SKM-1 treated with dmso at 0.1 percent for 144 hours (cell line): Measurements from ENCODE around the gene CHN2.

ENCODE experiments used
- DNase-seq: peaks from one replicate; lab custom pipeline; 2025; ENCODE audit not compliant: unreplicated experiment; lab: John Stamatoyannopoulos, UW

Gene CHN2

DNA sequence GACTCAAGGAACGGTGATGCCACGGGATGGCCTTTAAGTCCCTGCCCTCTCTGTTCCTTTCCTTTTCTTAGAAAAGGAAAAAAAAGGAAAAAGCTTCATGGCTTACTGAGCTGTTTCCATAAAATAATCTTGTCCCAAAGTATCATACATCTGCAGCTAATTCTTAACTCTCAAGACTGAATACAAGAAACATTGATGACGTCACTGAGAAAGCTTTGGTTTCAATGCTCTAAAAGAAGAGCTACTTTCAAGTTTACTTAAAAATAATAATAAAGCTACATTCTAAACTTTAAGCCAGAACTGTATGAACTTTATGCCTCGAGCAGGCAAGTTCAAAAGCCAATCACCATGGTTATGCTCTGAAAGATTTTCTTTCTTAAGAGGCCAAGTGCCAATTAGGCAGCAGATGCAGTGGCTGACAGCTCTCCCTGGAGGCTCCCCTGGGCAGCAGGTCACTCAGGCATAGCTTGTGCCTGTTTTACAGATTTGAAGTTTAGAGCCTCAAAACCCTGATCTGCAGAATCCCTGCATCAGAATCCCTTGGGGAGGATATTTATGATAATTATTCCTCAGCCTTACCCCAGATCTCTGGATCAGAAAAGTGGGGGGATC is 165.0 kb downstream of the CHN2 start:
- DNase-seq = no peak

DNA sequence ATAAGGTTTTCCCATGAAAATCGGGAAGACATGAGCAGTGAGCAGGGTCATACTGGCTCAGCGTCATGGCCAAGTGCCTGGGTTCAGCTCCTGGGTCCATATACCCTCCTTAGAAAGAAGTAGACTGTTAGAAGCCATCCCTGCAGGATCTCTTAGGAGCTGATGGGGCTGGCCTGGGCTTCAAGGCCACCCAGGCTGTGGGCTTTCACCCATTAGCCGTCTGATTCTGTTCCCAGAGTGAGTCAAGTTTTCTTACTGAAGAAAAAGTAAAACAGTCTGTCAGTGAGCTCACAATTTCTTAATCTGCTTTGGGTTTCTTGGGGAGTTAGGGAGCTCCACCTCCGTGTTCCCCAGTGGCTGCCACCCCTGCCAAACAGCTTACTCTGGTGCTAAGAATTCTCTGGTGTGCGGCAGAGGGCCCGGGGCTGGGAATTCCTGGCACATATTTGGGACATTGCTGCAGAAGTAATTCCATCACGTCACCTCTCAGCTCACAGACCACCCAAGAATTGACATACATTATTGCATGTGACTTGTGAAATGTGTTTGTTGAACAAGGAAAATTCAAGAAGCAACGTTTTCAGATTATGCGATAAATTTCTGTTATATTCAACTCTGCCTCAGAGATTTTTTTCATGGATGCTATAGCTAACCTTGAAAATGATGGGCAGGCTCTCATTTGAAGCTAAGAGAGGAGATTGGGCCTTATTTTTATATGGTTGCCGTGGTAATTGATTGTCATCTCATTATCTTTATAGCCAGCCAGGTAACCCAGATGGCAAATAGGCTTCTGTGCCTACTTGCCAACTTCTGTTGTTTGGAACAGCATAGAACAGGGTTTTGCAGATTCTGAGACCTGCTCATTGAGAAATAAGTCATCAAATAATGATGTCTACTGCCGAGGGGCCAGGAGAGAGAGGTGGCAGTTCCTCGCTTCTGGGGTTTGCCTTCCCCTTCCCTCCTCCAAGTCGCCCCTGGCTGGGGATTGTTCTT is 166.4 kb downstream of the CHN2 start:
- DNase-seq = no peak

DNA sequence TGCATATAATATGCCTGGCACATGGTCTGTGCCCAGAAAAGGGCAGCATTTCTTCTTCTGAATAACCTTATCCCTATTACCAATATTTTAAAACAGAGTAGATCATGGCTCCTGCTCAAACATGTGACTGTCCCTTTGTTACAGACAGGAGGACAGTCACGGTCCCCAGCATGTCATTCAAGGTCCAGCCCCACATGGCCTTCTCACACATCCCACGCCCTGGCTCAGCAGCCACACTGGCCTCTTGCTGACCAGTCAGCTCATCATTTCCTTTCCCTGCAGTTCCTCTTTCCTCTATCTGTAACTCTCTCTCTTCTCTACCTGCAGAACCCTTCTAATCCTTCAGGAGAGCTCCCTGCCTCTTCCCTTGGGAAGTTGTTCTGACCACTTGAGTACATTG is 167.8 kb downstream of the CHN2 start:
- DNase-seq = no peak

DNA sequence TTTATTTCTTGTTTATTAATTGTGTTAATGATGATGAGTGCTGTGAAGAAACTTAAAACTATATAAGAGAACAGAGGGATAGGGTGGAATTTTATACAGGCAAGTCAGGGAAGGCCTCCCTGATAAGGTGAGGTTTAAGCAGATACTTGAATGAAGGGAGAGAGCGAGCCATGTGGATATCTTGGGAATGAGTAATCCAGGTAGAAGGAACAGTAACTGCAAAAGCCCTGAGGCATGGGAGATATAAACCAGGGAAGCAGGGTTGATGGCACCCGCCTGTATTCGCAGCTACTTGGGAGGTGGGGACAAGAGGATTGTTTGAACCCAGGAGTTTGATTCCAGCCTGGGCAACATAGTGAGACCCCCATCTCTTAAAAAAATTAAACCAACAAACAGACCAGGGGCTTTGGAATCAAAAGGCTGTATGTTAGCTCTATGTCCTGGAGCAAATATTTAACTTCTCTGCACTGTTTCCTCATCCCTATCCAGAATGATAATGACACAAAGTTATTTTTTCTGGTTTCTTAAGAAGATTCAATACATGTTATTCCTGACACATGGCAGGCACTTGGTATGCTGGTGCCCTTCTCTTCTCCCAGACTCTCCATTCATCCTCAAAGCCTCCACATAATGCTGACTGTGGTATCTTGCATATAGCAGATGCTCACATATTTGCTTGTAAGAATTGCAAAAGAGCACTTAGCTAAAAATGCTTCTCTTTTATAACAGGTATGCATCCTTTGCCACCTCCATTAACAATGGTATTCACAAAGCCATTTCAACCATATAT is 169.3 kb downstream of the CHN2 start:
- DNase-seq = no peak

DNA sequence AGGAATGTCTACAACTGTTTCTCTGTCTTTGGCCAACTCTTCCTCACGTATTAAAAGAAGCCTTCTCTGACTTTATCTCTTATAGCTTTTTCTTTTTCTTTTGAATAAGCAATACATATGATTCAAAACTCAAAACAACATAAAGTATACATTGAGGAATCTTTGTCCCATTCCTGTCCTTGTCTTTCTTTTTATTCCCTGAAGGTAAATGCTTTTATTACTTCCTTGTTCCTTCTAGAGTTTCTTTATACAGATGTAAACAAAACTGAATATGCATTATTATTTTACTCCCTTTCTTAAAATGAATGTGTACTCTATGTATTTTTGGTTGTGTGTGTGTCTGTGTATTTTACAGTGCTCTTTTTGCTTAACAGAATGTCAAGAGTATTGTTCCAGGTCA is 170.1 kb downstream of the CHN2 start:
- DNase-seq = no peak

DNA sequence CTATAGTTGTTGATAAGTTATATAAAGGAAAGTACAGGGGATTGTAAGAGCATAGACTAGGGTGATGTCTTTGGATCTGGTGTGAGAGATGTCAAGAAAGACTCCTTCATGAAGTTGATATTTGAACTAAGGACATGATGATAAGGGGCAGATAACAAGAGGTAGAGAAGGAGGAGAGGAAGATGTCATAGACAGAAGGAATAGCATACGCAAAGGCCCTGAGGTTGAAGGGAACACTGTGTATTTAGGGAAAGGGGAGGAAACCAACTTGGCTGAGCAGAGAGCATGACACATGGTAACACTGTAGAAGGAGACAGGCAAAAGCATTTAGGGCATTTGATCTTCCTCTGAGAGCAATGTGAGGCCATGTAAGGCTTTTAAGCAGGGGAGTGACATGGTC is 170.8 kb downstream of the CHN2 start:
- DNase-seq = no peak

DNA sequence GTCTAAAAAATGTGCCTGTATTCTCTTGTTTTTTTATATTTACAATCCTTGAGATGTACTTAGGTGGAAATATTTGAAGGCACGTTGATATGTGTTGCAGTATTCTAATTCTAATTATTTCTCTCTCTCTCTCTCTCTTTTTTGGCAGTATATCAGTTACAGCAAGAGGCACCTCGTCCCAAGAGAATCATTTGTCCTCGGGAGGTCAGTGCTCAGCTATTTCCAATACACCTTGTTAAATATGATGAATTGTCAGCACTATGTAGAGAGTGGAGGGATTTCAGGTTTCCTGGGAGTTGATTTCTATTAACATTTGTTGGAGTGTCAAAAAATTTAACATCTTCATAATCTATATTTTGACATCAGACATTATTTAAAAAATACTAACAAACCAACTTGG is 173.2 kb downstream of the CHN2 start:
- no peak for DNase-seq

DNA sequence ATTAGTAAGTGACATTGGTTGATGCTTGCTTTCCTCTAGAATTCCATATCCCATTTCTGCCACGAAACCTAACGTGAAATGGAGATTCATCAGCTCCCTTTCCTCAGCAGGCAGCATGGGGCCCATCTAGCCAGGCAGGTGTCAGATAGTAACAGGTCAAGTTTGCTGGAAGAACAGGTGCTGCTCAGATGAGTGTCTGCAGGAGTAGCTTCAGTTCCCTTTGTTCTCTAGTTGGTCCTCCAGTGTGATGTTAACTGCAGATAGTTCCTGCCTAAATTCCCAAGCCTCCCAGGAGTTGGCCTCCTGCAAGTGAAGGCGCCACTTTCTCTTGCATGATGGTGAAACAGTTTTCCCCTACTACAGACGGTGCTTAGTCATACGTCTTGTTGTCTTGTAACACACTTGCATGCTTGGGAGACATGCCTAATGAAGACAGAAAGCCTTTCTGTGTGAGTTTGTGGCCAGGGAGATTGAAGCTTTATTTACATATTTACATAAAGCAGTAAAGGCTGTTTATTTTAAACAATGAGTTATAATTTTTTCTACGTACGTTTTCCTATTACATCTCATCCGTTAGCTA is 175.4 kb downstream of the CHN2 start:
- no peak for DNase-seq

DNA sequence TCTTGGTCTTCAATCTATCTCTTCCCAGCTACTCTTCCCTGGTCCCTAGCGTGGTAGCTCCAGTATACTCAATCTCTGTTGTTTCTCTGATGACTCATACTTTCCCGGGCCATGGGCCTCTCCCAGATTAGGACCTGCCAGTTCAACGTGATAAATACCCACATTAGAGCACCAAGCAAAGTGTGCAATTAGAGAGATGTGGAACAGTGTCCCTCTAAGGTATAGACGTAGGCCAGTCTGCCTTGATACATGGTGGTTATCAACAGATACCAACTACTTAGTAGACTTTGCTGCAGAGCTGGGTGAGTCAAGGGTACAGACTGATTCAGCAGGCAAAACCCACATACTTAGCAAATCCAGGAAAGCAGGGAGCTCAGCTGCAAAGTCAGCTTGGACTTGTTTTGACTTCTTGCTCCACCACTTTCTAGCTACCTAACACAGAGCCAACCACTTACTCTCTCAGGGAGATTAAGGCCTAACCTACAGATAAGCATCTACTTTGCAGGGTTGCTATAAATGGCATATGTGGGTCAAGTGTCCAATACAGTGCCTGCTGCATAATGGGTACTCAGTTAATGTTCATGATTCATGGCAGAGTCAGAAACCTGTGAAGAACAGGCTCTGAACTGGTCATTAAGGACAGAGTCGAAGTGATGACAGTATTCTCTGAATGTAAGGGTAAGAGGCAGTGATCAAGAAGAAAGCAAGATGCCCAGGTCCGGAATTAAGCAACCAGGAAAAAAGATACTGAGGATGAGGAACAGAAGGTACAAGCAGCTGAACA is 176.1 kb downstream of the CHN2 start:
- no peak for DNase-seq

DNA sequence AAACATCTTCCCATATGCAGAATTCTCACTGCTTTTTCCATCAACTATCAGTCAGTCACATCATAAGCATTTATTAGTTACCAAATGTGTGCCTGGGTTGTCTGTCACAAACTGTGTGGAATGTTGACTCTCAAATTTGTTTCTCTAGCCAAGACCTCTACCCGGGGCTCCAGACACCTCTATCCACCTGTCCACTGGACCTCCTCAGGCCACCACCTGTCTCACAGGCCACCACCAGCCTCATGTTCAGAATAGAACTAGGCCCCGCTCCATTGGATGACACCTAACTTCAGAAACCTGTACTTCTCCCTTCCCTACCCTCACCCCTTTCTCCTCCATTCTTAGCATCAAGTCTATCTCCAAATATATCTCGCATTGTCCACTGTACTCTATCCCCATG is 176.9 kb downstream of the CHN2 start:
- no peak for DNase-seq

DNA sequence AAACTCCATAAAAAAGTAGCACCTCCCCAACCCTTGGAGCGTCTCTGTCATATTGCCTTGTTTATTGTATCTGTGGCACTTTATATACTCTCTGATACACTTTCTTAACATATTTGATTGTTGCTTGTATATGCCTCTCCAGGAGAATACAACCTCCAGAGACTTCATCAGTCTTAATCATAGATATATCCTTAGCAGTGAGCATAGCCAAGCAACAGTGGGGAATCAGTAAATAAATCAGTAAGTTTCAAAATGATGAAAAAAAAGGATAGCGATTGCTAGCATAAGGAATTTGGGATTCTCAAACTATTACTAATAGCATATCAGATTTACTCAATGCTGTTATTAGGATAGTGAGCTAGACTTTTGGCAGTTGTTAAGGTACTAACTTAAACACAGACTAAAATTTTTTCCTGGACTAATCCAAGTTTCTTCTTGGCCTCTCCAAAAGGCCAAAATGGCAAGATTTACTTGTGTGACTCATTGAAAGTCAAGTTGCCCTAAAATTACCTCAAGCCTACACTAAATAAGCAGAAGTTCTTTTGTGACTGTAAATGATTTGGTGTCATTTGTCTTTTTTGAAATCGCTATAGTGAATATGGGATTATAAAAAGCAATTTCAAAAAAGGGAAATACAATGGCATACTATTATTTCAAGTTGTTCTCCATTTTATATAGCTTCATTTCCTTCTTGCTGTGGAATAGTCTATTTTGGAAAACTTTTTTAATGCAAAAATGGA is 177.9 kb downstream of the CHN2 start:
- no peak for DNase-seq

DNA sequence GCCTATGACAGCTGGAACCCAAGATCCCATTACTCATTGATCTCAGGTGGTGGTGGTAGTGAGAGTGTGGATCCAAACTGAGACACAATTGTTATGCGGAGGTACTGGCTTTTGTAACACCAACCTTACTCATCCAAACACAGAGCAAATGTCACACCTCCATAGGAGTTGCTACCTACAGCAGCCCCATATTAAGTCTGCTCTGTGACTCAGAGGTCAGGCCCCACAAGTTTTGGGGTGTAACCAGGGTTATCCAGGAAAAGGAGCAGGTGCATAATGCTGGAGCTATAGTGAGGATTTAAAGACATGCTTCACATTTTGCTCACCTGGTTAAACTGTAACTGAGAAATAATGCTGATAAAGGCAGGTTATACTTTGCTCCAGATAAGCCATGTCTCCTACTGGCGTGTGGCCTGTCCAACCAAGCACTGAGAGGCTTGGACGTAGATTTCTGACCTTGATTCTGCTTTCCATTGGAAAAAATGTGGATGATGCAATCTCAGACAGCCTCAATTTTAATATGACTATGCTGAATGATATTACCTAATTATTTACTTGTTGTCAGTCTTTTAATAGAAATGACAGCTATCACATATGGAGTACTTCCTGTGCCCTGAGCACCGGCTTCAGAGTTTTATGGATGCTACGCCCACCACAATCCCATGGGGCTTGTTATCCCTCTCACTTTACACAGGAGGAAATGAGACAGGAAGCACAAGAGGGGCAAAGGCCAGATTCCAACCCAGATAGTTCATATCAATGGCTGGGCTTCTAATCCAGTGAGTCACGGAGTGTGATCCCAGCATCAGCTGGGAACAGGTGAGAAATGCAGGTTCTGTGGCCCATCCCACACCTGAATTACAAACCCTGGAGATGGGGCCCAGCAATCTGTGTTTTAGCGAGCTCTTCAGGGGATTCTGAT is 181.3 kb downstream of the CHN2 start:
- DNase-seq = no peak

DNA sequence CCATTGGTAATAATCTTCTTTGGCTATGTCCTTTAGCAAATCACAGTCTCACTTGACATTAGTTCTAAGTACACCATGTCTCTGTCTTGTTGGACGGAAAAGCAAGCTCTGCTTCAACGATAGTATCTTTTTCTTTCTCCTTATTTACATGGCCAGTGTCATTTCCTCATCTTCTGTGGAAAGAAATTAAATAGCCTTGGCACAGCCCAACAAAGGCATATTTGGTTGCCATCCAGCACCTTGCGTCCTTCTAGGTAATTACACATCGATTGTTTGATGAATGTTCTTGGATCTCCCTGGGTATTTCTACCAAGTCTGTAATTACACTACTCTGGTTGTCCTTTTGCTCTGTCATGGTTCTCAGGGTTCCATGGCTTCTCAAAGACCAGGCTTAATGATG is 183.1 kb downstream of the CHN2 start:
- DNase-seq = no peak

DNA sequence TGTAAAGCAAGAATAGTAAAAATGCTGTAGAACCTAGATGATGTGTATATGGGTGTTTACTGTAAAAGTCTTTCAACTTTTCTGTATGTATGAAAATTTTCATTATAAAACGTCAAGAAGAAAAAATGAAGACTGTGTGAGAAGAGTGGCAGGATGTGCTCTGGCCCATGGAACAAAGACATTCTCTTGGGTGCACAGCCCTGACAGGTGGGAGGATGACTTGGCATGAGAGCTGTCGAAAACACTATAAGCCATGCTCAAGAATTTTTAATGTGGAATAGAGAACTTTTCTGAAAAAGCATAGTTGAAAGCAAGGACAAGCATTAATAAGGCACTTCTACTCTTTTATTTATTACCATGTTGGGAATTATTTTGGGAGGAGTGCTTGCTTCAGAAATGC is 185.0 kb downstream of the CHN2 start:
- no peak for DNase-seq

DNA sequence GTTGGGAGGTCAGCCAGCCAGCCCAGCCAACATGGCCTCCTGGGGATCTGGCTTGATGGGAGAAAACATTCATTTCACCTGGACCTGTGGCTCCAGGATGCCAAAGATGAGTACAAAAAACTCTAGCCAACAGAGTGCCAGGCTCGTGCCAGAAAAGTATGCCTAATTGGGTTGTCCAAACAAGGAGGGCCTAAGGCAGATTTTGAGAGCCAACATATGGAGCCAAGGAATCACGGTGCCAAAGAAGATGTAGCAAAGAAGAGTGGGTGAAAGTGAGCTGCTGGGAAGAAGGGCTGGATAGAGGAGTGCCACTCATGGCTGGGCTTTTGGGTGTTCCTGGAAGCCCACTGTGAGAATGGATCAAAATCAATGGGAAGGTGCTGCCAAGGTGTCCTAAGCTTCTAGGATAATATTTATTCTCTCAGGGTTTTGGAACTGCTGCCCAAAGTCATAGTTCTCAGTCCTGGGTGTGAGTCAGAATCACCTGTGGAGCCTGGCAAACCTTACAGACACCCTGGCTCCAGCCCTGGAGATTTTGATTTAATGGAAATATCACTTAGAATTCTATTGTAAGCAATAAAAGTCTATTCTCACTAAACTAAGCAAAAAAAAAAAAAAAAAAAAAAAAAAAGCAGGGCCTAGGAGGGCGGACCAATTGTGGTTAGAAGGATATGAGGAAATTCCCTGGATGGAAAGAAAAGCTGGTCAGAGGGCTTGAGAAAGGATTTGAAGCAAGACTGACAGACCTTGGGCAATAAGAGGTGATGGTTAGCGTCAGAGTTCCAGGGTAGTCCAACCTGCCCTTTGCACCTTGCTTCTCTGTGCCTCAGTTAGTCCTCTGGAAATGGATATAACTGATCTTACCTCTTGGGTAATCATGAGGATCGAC is 186.9 kb downstream of the CHN2 start:
- no peak for DNase-seq

DNA sequence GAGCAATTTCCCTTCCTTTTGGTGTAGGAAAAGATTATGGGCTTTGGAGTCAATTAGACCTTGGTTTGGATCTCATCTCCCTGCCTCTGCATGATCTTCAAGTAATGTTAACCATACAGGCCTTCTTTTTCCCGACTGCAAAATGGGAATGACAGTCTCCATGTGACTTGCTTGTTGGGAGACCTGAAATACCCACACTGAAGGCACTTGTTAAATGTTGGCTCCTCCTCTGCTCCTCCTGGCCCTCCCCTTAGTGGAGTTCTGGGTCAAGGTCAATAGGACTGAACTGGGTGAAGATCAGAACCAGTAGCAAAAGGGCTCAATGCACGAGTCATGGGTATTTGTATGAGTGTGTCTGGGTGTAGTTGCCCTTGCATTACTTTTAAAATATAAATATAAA is 189.7 kb downstream of the CHN2 start:
- no peak for DNase-seq

DNA sequence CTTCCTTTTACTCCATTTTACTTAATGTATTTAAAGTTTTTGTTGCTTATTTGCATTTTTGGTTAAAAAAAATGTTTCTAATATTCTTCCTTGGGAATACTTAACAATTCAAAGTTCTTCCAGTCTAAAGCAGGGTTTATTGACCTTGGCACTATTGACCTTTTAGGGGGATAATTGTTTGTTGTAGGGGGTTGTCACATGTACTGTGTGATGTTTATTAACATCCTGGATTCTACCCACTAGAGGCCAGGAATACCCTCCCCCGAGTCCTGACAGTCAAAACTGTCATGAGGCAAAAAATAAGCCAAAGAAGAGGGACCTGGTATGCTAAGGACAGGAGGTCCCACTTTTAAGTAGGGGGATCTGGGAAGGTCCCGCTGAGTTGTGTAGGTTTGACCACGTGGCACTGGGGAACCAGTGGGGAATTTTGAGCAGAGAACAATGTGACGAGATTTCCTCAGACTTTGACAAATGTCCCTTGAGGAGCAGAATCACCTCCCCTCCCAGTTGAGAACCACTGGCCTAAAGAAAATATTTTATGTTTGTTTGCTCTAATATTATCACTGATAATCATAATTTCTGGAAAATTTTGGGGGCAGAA is 190.7 kb downstream of the CHN2 start:
- DNase-seq = no peak
